Activated CD4-positive, alpha-beta T cell treated with anti-CD3 and anti-CD28 coated beads for 4 hours (primary cell): ENCODE data around the gene CD9.

ENCODE experiments used
- DNase-seq, 2 donors: peaks; one replicate each; pipeline ENCODE4 v3.0.0-alpha.2; 2020

The CD9 gene

GRCh38 chr12:6250343-6250742 is 50.1 kb downstream of the CD9 start:
- DNase-seq = no peak

DNA sequence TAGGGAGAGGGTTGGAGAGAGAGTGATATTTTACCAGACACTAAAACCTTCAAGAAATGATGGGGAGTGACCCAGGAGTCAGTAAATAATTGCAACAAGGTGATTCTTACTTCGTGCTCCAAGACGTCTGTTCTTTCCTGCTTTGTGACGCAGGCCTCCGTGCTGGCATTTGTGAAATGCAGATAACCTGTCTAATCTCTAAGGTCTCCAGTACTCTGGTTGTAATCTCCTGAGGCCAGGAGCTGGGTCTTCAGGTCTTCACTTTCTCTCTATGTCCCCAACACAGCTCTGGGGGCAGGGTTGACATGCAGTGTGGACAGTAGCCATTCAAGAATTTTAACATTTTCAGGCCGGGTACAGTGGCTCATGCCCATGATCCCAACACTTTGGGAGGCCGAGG is 53.1 kb downstream of the CD9 start:
- no peak for DNase-seq

- DNase-seq = no peak
These were observed 54.3 kb downstream of the CD9 start for GRCh38 chr12:6254491-6254890.

GRCh38 chr12:6257007-6257406 is 56.8 kb downstream of the CD9 start:
- no peak for DNase-seq

GRCh38 chr12:6262211-6262610 is 62.0 kb downstream of the CD9 start:
- no peak for DNase-seq

DNA sequence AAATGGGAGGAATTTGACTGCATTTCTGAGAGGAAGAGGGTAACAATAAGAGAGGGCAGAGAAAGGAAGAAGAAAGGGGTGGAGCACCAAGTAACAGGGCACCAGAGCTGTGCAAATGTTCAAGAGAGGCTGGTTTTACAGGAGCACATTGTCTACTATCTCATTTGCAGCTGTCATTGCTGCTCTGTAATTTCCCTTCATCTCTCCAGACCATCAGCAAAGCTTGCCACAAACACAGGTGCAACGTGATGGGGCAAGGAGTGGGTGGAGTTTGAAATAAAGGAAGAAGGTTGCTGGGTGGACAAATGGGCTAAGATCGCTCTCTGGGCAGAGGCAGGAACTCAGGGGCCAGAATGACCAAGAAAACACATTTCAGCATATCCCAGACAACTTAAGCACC is 62.4 kb downstream of the CD9 start:
- DNase-seq = no peak

DNA sequence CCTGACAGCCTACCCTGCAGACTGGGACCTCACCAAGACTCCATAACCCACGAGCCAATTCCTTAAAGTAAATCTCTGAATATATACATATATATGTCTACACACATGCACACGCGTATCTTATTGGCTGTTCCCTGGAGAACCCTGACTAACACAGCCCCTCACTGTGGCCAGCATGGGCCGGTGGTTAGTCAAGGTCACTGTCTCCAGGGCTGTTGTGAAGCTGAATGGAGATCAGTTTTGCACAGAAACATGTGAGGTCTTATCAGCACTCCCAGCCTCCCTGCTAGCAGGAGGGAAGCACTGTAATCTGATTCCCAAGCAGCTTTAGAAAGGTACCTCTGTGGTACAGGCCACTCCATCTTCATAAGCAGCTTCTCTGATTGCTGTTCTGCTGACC is 63.7 kb downstream of the CD9 start:
- DNase-seq = no peak

- no peak for DNase-seq
These were observed 64.3 kb downstream of the CD9 start for GRCh38 chr12:6264402-6265037.

- DNase-seq = no peak
These were observed 64.8 kb downstream of the CD9 start for GRCh38 chr12:6265038-6265405.

DNA sequence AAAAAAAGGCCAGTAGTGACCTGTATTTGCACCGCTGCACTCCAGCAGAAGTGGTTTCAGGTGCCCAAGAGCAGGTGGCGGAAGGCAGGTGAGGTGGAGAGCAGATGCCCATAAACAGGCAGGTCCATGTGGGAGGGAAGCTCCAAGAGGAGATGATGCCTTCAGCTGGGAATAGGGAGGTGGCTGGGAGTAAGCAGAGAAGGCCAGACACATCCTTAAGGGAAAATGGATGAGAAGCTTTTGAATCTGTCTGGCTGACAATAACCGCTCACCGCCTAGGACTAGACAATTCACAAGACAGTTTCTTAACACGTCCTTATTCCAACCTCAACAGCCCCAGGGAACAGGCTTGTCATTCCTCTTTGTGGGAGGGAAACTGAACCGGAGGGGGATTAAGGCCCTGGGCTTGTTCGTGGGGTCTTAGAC is 66.4 kb downstream of the CD9 start:
- no peak for DNase-seq

DNA sequence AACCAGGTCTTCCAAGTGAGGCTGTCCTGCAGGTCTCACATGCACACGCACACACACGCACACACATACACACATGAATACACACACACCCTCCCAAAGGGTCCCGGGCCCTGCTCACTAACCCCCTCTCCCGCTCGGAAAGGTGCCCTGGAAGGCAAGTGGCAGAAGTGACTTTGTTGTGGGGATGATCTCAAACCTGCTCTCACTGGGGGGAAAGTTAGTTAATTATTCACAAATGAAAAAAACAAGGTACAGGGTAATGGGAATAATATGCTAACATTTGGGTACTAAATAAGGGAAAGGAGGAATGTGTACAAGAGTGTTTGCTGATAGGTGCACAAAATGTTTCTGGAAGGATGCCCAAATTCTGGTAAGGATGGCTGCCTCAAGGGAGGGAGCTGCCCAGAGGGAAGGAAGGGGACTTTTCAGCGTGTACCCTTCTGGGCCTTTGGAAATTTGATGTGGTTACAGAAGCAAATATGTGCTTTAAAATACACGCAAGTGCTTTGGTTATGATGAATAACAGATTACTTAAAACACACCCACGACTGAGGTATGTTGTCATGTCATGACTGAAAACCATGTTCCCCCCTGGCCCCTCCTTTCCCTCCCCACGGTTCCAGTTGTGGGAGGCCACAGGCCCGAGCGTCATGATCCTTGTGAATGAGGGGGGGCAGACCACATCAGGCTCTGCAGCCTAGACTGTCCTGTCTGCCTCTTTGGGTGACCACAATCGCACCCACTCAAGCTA is 66.9 kb downstream of the CD9 start:
- DNase-seq = no peak

- no peak for DNase-seq
These were observed 68.4 kb downstream of the CD9 start for GRCh38 chr12:6268484-6269157.

- DNase-seq = no peak
These were observed 69.8 kb downstream of the CD9 start for GRCh38 chr12:6269986-6270385.

GRCh38 chr12:6271281-6271680 is 71.1 kb downstream of the CD9 start:
- no peak for DNase-seq

DNA sequence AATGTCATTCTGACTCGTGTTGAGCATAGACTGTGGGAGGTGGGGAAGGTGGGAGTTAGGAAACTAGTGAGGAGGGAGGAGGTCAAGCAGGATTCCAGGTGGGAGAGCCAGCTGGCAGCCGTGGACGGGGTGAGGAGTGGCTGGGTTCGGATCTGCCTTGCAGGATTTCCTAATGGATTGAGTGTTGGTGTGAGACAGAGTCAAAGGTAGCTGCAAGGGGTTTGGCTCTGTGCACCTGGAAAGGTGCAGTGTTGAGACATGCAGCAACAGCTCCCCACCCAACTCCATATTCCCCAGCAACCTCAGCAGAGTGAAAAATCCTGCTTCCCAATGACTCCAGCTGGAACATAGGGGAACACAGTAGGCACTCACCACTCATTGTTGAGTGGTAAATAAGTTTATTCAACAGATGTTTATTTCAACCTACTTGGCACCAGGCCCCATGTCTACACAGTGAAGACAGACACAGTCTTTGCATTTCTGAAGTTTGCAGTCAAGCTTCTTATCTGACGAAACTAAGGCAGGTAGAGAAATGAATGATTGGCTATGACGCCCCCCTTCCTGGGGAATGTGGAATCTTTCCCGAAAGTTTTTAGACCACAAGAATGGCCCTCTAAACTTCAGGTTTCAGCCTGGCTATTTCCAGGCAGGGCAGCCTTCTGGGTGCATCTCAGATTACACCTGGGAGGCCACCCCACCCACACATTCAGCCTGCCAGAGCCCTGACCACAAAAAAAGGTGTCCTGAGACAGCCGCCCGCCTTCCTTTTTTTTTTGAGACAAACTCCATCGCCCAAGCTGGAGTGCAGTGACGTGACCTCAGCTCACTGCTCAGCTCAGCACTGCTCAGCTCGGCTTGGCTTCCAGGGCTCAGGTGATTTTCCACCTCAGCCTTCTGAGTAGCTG is 72.4 kb downstream of the CD9 start:
- DNase-seq = no peak

DNA sequence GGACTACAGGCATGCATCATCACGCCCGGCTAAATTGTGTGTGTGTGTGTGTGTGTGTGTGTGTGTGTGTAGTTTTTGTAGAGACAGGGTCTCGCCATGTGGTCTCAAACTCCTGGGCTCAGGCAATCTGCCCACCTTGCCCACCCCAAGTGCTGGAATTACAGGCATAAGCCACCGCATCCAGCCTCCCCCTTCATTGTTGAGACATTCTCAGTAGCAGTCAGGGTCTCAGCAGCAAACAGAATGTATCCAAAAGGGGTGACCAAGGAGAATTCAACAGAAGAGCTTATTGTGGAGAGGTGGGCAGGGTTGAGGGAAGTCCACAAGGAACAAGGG is 73.0 kb downstream of the CD9 start:
- DNase-seq = no peak

DNA sequence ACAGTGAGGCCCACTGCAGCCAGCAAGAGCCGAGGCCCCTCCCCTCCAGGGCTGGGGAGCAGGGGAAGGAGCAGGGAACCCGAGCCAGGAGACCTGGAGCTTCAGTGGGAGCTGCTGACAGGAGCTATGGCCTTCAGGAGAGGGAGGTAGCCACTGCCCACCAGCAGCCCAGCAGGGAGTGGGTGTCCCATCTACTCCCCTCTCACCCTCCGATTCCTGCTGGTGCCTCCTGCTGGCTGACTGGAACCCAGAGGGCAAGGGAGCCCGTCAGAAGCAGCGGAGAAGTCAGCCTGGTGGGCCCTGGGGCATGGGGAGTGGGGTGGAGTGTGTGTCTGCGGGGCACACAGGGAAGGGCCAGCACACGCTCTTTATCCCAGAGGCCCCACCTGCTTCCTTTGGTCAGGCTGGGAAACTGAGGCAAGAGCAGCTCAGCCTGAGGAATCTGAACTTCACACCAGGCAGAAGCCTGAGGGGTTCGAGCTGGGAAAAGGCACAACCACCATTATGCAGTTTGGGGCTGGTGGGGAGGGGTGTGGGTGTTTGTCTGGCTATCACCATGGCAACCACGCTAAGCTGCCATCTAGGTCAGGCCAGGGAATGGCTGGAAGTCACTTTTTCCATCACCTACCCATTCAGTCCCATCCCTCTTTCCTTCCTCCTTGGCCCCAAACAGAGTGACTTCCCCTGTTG is 73.5 kb downstream of the CD9 start:
- no peak for DNase-seq

DNA sequence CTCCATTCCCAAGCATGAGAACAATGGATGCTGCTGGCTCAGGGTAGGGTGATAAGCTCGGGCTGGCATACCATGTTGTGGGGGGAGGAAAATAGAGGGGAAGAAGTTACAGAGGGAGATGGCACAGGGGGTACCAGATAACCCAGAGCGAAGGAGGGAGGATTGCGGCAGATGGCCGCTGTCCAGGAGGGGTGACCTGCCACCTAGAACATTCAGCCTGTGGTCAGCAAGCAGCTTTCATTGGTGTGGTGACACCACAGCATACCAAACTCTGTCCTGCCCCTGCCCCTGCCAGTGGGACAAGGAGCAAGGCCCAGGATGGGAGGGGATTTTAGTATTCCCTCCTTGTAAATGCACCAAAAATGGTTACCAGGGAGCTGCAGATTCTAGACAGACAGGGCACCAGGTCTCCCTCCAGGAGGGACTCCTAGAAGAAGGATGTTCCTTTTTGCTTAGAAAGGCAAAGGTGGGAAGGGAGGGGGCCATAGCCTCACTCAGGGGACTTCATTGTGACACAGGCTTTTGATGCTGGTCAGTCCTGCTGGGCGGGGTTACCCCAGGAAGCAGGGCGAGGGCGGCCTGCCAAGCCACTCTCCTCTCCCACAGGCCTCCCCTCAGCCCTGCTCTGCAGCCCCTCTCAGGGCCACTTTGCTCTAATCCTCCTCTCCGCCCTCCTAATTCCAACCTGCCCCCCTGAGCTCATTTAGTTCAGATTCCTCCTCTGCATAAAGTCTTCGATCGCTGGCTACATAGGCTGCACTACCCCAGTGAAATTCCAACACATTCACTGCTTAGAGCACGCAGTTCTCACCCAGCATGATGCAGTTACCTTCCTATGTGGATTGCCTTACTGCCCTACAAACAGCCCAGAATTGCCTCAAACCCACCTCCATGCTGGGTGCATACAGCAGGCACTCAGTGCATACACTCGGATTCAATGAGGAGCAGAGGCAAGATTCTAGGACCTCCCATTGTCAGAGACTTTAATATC is 74.3 kb downstream of the CD9 start:
- DNase-seq = no peak

DNA sequence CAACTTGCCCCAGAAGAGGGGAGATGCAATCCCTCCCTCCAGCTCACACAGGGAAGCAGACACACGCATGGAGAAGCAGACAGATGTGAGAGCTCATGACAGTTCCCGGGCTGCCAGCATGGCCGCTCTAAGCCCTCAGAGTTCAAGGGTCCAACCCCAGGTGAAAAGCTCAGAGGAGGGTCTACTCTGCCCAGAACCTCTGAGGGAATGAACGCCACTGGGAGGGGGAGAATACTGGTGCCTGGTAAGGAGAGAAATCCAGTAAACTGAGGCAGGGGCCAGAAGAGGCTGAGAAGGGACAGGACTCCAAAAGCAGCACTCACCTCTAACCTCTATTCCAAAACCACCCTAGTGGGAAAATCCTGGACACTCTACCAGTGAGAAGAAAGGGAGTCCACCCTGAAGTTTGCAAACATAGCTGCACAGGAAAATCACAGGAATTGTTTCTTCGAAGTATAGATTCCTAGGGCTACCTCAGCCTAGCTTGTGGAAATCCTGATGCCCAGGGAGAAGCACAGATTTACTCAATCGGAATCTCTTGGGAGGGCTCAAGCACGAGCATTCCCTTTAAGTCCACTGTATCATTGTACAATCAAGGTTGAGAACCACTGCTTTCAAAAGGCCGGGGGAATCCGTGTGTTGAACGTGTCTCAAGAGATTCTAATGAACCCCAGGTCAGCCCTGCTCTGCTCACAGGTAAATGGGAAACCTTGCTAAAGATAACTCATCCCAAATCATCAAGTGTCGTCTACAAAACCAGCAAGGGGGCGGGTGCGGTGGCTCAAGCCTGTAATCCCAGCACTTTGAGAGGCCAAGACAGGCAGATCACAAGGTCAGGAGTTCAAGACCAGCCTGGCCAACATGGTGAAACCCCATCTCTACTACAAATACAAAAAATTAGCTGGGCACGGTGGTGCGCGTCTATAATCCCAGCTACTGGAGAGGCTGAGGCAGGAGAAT is 76.0 kb downstream of the CD9 start:
- DNase-seq = no peak

- DNase-seq = no peak
These were observed 76.9 kb downstream of the CD9 start for GRCh38 chr12:6276956-6277620.
